GM20431 (cell line): ENCODE measurements around the gene RAD51.
"Not testable (repeated sequence)": the region's sequence is repeated elsewhere in the genome, so short reads cannot be mapped to it uniquely, and the experiment has no call there.

Source experiments
- in situ Hi-C: fragments of 300-500 bp; cut with MseI, MboI; formaldehyde crosslinking; loops from one replicate; pipeline ENCODE4 v1.15.0; 2020; ENCODE audit warnings: low sequenced_read_pairs; ENCODE audit not compliant: unreplicated experiment

RAD51 gene

DNA sequence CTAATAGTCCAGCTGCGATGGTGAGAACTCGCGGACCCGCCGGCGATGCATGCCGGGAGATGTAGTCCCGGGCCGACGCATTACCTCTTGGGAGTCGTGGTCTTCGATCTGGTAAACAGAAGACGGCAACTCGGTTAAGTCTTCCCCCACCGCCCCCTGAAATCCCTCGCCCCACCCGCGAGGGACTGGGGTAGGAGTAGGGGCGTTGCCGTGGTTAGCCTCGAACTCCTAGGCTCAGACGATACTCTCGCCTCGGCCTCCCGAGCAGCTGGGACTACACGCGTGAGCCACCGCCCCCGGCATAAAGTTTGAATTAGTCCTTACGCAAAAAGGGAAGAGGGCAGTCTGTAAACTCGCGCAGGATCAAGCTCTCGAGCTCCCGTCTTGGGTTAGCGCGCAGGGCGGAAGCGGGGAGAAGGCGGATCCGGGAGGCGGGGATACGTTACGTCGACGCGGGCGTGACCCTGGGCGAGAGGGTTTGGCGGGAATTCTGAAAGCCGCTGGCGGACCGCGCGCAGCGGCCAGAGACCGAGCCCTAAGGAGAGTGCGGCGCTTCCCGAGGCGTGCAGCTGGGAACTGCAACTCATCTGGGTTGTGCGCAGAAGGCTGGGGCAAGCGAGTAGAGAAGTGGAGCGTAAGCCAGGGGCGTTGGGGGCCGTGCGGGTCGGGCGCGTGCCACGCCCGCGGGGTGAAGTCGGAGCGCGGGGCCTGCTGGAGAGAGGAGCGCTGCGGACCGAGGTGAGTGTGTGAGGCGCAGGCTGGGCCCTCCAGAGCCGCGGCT, at the start of gene RAD51:
TSS of gene RAD51 (plus strand) at position 487 of the 781 bp plus-strand sequence. CDS start 3,585 bp downstream, outside the sequence.
- in situ Hi-C loops: no loop called here

DNA sequence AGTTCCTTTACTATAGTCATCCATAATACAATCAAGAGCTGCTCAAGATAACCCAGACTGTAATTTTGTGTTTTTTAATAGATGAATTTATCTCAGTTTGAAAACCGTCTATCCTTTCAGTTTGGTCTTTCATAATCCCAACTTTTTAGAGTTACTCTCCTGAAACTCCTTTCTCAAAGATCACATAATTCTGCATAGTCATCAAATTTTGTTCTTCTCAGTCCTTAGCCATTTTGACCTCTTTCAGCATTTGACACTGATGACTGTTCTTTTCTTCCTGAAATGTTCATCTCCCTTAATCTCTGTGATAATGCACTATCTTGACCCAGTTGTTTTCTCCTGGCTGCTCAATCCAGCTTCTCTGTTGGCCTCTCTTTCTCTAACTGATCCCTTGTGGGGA, 47.5 kb upstream of the RAD51 start:
- in situ Hi-C loops: no loop called here

DNA sequence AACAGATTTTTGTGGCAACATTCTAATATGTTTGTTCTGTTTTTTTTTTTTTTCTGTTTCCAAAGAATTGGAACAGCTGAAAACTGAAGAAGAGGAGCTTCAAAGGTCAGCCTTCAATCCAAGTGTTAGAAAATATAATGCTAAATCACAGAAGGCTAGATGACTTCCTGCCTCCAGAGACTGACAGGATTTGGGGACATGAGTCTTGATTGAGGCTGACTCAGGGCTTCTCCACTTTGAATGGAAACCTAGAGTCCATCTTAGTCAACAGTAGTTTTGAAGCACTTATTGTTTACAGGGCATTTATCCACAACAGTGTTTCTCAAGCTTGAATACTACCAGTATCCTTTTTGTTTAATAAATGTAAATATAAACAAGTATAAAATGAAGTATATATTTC, 44.5 kb upstream of the RAD51 start:
- in situ Hi-C loops: no loop called here

DNA sequence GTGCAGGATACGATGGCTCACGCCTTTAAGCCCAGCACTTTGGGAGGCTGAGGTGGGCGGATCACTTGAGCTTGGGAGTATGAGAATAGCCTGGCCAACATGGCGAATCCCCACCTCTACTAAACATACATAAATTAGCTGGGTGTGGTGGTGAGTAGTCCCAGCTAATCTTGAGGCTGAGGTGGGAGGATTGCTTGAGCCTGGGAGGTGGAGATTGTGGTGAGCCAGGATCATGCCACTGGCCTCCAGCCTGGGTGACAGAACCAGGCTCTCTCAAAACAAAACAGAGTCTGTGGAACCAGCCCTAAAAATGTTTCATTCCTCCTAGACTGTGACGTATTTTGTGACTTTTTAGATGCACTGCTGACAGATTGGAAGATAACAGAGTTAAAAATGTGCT, 34.3 kb upstream of the RAD51 start:
- in situ Hi-C loops: no loop called here

DNA sequence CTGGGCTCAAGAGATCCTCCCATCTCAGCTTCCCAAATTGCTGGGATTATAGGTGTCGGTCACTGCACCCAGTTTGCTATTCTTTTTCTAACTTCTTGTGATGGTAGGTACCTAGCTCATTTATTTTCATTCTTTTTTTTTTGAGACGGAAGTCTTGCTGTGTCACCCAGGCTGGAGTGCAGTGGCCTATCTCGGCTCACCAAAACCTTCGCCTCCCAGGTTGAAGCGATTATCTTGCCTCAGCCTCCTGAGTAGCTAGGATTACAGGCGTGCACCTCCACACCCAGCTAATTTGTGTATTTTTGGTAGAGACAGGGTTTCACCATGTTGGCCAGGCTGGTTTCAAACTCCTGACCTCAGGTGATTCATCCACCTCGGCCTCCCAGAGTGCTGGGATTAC, 30.1 kb upstream of the RAD51 start:
- in situ Hi-C loops: no loop called here

DNA sequence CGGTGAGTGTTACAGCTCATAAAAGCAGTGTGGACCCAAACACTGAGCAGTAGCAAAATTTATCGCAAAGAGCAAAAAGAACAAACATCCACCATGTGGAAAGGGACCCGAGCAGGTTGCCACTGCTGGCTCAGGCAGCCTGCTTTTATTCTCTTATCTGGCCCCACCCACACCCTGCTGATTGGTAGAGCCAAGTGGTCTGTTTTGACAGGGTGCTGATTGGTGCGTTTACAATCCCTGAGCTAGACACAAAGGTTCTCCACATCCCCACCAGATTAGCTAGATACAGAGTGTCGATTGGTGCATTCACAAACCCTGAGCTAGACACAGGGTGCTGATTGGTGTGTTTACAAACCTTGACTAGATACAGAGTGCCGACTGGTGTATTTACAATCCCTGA, 18.7 kb upstream of the RAD51 start:
- in situ Hi-C loops: not testable (repeated sequence)

DNA sequence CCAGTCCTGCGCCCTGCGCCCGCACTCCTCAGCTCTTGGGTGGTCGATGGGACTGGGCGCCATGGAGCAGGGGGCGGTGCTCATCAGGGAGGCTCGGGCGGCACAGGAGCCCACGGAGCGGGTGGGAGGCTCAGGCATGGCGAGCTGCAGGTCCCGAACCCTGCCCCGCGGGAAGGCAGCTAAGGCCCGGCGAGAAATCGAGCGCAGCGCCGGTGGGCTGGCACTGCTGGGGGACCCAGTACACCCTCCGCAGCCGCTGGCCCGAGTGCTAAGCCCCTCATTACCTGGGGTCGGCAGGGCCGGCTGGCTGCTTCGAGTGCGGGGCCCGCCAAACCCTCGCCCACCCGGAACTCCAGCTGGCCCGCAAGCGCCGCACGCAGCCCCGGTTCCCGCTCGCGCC, 18.1 kb upstream of the RAD51 start:
- in situ Hi-C loops: not testable (repeated sequence)

DNA sequence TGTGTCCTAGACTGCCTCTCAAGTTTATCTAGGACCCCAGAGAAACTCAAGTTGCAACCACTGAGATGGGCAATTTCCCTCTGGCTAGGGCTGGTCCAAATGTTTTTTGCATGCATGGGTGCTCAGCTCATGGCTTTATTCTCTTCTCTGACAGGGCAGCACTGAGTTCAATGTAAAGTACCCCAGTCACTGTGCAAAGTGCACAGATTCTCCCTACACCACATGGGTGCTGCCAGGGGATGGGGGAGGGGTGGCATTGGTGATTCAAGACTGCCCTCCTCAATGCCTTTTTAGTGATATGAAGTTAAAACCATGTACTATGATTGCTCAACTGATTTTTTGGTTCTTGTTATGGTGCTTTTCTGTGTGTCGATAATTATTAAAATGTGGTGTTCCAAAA, 14.8 kb upstream of the RAD51 start:
- in situ Hi-C loops: no loop called here

DNA sequence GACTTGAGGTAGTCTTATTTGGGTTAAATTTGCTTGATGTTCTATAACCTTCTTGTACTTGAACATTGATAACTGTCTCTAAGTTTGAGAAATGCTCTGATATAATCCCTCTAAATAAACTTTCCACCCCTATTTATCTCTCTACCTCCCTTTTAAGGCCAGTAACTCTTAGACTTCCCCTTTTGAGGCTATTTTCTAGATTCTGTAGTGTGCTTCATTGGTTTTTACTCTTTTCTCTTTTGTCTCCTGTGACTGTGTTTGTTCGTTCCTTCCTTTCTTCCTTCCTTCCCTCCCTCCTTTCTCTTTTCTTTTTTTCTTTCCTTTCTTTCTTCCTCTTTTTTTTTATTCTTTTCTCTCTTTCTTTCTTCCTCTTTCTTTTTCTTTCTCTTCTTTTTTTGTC, 14.0 kb upstream of the RAD51 start:
- in situ Hi-C loops: not testable (repeated sequence)

DNA sequence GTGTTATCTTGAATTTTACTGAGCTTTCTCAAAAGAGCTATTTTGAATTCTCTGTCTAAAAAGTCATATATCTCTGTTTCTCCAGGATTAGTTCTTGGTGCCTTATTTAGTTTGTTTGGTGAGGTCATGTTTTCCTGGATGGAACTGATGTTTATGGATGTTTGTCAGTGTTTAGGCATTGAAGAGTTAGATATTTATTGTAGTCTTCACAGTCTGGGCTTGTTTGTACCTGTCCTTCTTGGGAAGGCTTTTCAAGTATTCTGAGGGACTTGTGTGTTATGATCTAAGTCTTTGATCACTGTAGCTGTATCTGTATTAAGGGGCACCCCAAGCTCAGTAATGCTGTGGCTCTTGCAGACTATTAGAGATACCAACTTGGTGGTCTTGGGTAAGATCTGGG, 10.6 kb upstream of the RAD51 start:
- in situ Hi-C loops: no loop called here

DNA sequence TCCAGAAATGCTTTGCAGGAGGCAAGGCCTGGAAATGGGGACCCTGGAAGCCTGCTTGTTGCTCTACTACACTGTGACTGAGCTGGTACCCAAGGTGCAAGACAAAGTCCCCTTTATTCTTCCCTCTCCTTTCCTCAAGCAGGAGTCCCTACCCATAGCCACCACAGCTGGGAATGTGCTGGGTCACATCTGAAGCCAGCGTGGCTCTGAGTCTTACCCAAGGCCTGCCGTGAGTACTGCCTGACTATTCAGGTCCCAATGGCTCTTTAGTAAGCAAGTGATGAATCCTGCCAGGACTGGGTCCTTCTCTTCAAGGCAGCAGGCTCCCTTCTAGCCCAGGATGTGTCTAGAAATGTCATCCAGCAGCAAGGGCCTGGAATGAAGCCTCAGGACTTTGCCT, 9.6 kb upstream of the RAD51 start:
- in situ Hi-C loops: no loop called here

DNA sequence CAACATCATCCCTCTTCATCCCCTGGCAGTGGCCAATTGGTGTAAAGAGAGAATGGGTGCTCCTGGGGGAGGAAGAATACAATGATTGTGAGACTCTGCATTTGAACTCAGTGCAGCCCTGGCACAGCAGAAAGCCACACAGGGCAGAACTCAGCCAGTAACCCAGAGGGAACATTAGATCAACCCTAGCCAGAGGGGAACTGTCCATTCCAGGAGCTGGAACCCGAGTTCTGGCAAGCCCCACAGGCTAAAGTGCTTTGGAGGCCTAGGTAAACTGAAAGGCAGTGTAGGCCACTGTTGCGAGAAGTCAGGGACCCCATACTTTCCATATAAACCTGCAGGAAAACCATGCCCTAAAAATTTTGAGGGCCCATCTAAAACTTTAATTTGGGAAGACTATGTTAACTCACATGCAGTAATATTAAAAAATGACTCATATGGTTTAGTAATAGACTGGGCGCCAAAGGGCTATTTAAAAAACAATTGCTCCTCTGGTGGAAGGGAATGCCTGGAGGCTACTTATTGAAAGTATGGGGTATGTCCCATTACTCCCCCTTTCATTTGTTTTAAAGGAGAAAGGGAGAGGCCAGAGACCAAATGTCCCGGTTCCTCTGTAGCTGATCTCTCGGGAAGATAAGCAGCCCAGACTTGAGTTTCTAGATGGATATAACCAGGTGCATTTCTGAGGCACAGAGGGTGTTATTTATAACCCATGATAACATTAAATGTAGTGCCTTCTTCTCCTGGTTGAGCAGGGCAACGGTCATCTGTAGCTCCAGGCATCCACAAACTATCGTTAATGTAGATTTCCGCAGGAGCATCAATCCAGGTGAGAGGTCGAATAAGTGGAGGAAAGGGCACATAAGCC, 5.8 kb upstream of the RAD51 start:
- in situ Hi-C loops: no loop called here

DNA sequence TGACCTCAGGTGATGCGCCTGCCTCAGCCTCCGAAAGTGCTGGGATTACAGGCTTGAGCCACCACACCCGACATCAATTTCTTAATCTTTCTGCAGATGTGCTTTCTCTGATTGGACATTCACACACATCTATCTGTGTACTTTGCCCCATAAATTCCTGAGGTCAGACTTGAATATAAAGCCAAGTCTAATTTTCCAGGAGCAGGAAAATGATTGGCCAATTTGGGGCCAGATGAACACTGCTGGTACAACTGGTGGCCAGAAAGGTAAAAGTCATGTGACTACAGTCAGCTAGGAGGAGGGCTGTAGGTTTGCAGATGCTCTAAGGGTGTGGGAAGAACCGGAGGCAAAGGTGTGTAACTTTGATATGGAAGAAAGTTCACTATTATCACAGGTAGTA, 3.2 kb upstream of the RAD51 start:
- in situ Hi-C loops: no loop called here

DNA sequence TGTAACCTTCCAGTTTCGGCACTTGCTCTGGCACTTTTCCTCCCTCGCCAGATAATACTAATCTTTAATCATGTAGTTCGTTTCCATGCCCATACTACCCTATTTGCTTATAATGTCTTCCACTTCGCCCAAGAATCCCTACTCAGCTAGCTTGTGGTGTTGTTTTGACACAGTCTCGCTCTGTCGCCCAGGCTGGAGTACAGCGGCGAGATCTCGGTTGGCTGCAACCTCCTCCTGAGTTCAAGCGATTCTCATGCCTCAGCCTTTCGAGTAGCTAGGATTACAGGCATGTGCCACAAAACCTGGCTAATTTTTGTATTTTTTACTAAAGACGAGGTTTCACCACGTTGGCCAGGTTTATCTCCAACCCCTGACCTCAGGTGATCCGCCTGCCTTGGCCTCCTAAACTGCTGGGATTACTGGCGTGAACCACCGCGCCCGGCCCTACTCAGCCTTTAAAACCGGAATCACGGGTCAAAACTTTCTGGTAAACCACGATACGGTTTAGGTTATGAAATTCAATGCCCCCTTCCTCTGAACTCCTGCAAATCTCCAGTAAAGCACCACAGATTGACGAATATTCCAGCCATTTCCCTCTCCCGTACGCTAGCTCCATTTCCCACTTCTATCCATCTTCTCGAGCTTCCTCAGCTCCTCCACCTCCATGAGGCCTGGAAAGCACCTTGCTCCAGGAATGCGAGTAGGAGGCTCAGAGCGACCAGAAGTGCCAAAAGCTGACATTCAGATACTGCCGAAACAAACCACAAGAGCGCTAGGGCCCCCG, 878 bp upstream of the RAD51 start:
- in situ Hi-C loops: no loop called here

DNA sequence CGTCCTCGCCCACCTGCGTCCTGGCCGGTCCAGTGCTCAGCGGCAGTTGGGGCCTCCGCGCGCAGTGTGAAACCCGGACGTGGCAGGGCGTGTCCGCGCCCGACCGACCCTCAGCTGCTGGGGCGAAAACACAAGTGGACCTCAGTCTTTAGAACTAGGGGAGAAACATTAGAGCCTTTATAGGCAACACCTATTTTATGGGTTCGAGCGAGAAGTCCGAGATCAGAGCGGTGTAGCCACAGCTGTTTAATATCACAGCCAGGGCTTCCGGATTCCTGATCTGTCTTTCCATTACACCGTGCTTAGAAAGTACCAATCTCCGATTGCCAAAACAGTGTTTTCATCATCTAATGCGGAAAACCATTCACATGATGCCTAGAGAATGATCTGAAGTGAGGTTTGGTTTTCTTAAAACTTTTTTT, 506 bp downstream of the RAD51 start:
- in situ Hi-C loops: no loop called here

DNA sequence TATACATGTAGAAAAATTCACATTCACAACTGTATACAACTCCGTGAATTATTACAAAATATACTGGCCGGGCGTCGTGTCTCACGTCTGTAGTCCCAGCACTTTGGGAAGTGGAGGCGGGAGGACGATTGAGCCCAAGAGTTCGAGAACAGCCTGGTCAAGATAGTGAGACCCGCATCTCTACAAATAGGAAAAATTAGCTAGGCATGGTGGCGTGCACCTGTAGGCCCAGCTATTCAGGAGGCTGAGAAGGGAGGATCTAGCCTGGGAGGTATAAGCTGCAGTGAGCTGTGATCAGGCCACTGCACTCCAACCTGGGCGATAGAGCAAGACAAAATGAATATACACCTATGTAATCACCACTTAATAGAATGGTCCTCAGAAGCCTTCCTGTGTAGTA, 1.3 kb downstream of the RAD51 start:
- in situ Hi-C loops: no loop called here

DNA sequence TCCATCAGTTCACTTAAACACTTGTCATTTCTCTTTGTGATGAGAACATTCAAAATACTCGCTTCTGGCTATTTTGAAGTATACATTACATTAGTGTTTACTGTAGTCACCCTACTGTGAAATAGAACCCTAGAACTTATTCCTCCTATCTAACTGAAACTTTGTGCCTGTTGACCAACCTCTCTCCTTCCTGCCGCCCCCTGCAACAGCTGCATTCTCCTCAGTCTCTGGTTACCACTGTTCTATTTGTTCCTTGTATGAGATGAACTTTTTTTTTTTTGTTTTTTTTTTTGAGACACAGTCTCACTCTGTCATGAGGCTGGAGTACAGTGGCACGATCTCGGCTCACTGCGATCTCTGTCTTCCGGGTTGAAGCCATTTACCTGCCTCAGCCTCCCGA, 2.9 kb downstream of the RAD51 start:
- in situ Hi-C loops: no loop called here

DNA sequence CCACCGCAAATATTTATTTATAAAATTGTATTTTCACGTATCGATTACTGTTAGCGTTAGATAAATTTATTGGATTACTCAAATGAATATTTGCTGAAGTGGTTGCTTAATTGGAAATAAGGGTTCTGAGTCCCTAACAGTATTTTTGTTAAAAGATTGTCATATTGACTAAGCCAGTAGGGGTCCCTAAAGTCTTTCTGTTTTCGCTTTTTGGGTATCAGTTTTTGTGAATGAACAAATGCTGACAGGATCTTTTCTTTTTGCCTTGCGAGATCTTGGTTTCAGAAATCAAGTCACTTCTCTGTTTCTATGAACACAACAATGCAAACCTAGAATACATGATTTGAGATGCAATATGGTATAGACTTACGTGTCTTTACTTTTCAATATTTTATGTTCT, 7.1 kb downstream of the RAD51 start:
- in situ Hi-C loops: no loop called here

DNA sequence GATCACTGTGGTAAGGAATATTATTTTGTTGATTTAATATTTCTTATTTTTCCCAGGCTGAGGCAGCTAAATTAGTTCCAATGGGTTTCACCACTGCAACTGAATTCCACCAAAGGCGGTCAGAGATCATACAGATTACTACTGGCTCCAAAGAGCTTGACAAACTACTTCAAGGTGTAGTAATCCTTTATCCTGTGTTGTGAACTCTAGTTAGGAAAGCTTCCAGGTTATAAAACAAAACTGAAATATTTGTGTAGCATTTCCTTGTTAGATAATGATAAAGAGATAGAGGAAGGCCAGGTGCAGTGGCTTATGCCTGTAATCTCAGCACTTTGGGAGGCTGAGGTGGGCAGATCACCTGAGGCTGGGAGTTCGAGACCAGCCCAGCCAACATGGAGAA, 11.1 kb downstream of the RAD51 start:
- in situ Hi-C loops: no loop called here

DNA sequence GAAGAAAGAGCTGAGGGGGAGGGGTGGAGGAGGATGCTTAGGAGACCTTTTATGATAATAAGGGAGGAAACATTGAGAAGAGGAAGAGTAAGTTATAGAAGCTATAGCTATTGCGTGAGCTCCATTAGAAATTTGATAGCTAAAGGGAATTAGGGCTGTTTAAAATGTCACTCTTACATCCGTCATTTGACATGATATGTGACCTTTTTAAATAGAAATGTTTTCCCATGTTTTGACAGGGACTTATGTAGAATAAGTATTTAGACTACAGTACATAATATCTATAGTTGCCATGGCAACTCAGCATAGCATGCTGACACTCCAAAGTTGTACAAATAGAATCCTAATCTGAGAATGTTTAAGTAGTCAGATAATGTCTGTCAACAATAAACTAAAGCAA, 19.2 kb downstream of the RAD51 start:
- in situ Hi-C loops: no loop called here

DNA sequence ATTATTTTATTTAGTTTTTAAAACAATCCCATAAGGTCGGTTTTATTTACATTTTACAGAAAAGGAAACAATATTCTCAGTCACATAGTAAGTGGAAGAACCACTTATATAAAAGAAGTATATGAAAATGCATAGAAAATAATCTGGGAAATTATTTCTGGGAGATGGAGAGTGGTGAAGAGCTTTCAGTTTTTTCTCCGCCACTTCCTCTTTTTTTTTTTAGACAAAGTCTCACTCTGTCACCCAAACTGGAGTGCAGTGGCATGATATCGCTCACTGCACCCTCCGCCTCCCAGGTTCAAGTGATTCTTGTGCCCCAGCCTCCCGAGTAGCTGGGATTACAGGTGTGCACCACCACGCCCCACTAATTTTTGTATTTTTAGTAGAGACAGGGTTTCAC, 21.2 kb downstream of the RAD51 start:
- in situ Hi-C loops: no loop called here
